SW480 (cell line): ENCODE measurements around the gene ACVR1.

Experiments used
- DNase-seq: peaks from one replicate; pipeline ENCODE4 v3.0.0-alpha.2; 2016; ENCODE audit warnings: low spot score

The ACVR1 gene

GRCh38 chr2:157876066-157876785 is at the start of gene ACVR1:
Gene ACVR1 (minus strand): TSS chr2:157876330. CDS start chr2:157799493, 76,837 bp downstream.
- peak; percentile 94 for DNase-seq

DNA sequence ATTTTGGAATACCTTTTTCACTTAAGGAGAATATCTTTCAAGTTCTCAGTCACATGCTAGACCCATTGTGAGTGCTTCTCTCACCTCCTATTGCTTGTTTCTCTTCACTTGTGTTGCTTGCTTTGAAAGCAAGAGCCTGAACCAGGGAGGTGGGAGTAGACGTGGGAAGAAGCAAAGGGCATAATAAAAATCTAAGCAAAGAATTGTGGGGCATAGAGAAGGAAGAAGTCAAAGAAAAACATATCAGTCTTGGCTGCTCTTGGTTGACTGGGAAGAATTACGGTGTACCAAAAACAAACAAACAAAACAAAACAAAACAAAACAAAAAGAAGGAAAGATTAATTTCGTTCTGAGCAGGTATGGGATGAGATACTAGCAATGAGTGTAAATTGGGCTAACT is 48.9 kb upstream of the ACVR1 start:
- no peak for DNase-seq

DNA sequence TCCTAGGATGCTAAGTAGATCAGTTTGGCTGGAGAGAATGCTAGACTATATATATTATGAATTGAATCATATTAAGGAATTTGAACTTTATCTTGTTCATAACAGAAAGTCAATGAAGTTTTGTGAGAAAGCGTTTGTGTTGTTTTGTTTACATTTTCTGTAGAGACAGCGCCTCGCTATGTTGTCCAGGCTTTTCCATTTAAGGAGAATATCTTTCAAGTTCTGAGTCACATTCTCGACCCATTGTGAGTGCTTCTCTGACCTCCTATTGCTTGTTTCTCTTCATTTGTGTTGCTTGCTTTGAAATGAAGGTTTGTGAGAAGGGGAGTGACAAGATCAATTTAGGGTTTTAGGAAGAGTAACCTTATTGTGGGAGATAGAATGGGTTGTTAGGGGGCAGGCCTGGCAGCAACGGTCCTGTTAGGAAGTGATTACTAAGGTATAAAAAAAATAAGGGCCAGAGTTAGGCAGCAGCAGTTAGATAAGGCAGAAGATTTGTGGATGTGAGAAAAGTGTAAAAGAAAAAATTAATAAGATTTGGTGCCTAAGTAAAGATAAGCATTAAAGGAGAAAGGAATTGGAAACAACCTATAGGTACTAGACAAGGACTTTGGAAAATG is 47.6 kb upstream of the ACVR1 start:
- no peak for DNase-seq

GRCh38 chr2:157922815-157923214 is 46.7 kb upstream of the ACVR1 start:
- no peak for DNase-seq

DNA sequence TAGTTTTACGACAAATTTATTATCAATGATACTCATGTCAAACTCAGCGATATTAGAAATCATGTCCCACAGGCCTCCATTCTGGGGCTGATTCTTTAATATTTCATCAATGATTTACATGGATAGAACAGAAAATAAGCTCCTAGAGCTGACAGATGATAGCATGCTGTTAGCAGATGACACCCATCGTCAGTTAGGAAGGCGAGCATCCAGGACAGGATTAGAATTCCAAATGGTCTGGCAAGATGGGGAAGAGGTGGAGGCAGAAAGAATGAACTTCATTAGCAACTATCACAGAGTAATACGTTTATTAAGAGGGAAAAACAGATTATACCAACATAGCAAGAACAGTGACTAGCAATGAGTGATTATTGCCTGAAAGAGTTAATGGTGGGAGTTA is 46.2 kb upstream of the ACVR1 start:
- DNase-seq: no peak

- DNase-seq: no peak
Observed at GRCh38 chr2:157920736-157921135, 44.6 kb upstream of the ACVR1 start.

- no peak for DNase-seq
Observed at GRCh38 chr2:157919181-157919580, 43.1 kb upstream of the ACVR1 start.

DNA sequence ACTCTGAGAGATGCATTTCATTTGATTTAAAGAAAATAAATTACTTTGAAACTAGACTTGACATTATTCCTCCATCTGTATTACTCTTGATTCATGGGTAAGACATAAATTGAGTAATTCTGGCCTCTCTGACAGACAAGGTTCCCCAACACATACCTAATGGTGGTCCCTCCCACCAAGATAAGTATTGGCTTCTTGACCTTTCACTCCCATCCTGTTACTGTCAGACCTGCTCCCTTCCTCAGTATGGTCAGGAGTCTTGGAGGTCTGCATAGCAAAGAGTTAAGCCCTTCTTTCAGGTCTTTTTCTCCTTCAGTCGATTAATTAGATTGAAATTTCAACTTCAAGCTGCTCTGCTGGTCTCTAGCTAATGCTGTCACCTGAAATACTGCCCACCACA is 42.2 kb upstream of the ACVR1 start:
- DNase-seq: no peak

- DNase-seq: no peak
Observed at GRCh38 chr2:157911750-157912149, 35.6 kb upstream of the ACVR1 start.

DNA sequence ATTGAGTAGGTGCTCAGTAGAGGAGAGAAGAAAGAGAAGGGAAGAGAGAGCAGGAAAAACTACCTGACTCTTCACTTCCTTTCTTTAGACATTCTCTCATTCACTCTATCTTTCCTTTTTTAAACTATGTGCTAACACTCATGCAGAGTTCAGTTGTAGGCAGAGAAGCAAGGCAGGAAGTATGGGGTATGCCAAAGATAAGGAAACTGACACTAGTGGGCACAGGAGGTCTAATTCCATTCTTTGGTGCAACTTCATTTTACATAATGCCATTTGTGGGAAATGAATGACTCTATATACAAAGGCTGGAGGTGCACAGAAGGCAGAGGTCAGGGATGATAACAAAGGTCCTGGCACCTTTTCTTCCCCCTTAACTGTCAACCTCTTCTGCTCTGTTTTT is 35.1 kb upstream of the ACVR1 start:
- no peak for DNase-seq

- DNase-seq: no peak
Observed at GRCh38 chr2:157905092-157905491, 29.0 kb upstream of the ACVR1 start.

DNA sequence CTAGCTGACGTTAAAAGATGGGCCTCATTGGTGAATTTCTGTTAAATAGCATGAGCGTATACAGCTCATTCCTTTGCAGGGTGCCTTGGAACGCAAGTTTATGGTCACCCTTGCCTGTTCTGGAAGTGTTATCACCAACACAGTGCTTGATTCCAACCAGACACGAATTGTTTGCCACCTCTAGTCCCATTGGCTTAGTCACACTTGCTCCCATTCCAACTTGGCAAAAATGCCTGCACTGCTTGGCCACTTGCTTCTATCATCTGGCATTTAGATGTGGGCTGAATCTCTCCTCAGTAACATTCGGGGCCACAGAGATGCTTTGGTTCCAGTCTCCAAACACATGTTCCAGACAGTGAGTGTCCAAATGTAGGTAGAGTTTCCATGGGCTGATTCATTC is 27.5 kb upstream of the ACVR1 start:
- no peak for DNase-seq

- no peak for DNase-seq
Observed at GRCh38 chr2:157903151-157903550, 27.0 kb upstream of the ACVR1 start.

- DNase-seq: no peak
Observed at GRCh38 chr2:157902692-157903091, 26.6 kb upstream of the ACVR1 start.

DNA sequence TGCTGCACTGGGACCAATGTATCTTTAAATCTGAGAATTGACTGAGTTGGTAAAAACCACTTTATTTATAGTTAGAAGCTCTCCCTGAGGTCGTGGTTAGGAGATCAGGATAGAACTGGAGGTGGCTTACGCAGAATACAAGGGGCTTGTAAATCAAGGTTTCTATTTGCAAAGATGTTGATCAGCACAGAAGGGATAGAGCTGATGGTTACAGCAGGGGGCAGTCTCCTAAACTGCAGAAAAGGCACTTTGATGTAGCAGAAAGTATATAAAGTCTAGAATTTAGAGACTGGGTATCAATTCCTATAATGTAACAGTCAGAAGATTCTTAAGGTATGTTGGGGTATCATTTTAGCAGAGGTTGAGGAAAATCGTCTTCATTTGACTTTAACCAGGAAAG is 25.2 kb upstream of the ACVR1 start:
- no peak for DNase-seq

DNA sequence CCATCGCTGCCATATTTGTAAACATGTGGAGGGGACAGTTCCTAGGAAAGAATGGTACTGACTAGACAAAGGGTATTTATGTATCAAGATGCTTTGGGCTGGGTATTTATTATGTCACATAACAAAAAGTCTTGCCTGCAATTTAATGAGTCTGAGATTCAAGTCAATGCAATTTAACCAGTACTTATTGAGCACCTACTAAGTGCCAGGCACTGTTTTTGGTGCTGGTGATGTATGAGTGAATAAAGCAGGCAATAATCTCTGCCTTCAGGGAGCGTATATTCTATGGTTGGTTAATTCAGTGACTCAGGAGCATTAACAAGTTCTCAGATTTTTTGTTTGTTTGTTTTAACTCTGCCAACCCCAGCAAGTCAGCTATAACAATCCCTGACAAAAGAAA is 24.6 kb upstream of the ACVR1 start:
- no peak for DNase-seq

DNA sequence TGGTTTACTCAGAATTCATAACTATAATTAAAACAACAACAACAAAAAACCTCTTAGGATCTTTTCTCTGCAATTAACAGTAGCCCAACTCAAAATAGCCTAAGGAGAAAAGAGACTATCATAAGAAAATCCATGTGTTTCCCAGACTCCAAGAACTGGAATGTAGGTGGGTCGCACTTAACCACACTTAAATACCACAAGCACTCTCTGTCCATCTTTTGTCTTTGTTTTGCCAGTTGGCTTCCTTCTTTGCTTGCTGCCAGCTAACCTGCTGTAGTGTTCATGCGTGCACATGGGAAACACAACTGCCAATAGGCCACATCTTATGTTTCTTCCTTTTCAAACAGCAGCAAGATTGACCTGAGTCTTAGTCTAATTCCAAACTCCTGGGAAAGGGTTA is 24.1 kb upstream of the ACVR1 start:
- peak; percentile 78 for DNase-seq

DNA sequence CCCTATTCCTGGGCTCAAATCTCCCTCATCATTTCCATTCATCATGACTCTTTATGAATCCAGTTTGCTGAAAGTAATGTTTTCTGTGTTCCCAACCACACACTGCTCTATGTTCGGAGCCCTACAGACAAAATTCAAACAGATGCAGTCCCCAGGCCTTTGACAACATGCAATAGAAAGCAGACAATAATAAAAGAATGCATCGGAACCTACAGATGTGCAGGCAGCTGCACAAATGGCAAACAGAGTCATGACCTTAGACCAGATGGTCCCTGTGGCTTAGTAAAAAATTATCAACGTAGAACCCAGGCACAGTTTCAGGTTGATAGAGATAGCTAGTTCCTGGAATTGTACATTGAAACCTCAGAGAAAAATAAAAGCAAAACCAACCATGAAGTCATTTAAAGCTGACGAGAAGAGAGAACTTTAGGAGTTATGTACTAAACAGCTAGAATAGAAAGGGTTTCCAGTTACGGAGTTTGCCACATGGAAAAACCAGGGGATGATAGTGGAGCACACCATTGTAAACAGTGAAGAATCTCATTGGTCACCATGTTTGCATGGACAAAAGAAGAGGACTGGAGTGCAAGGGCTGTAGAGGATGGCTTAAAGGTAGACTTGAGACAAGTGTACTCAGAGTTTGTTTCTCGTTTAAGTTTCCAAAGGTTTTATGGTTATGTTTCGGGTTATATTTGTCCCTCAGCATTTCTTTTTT is 23.2 kb upstream of the ACVR1 start:
- no peak for DNase-seq

DNA sequence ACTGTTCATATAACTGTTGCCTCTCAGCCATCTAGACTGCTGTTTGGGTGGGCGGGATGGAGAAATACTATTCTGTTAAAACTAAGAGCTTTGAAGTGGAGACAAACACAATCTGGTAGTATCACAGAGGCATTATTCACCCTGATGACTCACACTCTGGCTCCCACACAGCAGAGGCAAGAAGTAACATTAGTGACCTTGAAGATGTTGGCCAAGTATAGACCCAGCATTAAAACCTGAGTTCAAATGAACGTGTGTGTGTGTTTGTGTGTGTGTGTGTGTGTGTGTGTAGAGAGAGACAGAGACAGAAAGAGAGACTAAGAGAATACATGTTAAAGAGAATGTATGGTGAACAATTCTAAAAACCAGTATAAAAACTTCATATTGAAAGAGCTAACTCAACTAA is 22.5 kb upstream of the ACVR1 start:
- DNase-seq: peak; percentile 76

GRCh38 chr2:157897106-157897971 is 21.2 kb upstream of the ACVR1 start:
- no peak for DNase-seq

GRCh38 chr2:157895531-157895930 is 19.4 kb upstream of the ACVR1 start:
- DNase-seq: no peak

- DNase-seq: no peak
Observed at GRCh38 chr2:157894694-157895435, 18.7 kb upstream of the ACVR1 start.
